ENCODE results near the gene C2orf78. TPM values are rescaled to one million over a fixed set of nuclear protein-coding genes. Genes with fewer than 3 reads are reported as not detected.

Gene C2orf78
- total and polyA plus RNA-seq, 2 donors (not counting 3 experiments of a cell fraction or from before 2014, with no cell fraction given) = not detected

DNA sequence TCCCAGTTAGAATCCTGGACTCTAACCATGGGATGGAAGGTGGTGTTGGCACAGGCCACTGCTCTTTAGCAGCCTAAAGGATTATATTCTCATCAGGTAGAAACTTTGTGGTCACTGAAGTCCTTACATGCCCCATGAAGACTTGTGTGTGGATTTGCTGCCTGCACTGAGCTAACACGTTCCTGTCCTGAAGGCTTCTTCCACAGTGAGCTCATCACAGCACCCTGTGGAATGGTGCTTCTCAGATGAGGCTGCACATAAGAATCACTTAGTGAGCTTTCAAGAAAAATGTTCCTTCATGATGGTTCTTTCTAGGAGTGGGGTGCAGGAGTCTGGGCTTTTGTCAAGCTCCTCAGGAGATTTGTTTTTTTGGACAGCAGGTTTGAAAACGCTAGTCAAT lies 71.5 kb downstream of the C2orf78 start:
- no peak overlapping the region for H2AFZ ChIP-seq (ENCODE audit: low read depth, low read length)
- H3K4me3 ChIP-seq (replicated peaks in 1 of 3; ENCODE audit: insufficient read depth in 1 of 3, low read depth in 1 of 3, low read length in 3 of 3) = no peak overlapping the region
- intact Hi-C loops (cut with micrococcal nuclease) (no loop called here), dilution Hi-C loops (cut with MboI; ENCODE audit: extremely low pct_ligation_motif_present, low sequenced_read_pairs) (no loop called here)
- no peak overlapping the region for H3K9ac ChIP-seq (replicated peaks; ENCODE audit: extremely low read depth, insufficient read depth, low read length)
- no peaks in the 10 kb centered on the region for H3K9me1 ChIP-seq (replicated peaks; ENCODE audit: control insufficient read depth, extremely low read depth, insufficient read depth, low read length)
- FAIRE-seq (no peak), DNase-seq (ENCODE audit: low read depth, low spot score) (no peak)
- no peaks in the 10 kb centered on the region for H3K79me2 ChIP-seq (ENCODE audit: control insufficient read depth, insufficient read depth, low read length)
- no peak overlapping the region for H3K4me2 ChIP-seq (ENCODE audit: insufficient read depth, low read length)
- ChIA-PET CTCF (interaction anchor here (0.6 kb wide), 1 partner anchor 12 kb away, joined by 3 read pairs; no protein-coding TSS in a partner anchor), POLR2A (no interaction called here)
- H3K9me3 ChIP-seq (replicated peaks; ENCODE audit: control insufficient read depth, insufficient read depth, low read length) = no peaks in the 10 kb centered on the region
- TF ChIP-seq FOS (IDR thresholded peaks at IDR 0.05; ENCODE audit: borderline replicate concordance, insufficient read depth, low read length) = no peak
- no peak for TF ChIP-seq MAX (IDR thresholded peaks at IDR 0.05; ENCODE audit: insufficient read depth, insufficient read length)
- TF ChIP-seq POLR2AphosphoS5 (IDR thresholded peaks at IDR 0.05; ENCODE audit: insufficient read depth, low read depth, low read length) = no peak
- TF ChIP-seq JUN (IDR thresholded peaks at IDR 0.05; ENCODE audit: borderline replicate concordance, insufficient read depth, insufficient read length, low read depth) = no peak
- TF ChIP-seq, protein P1, sequence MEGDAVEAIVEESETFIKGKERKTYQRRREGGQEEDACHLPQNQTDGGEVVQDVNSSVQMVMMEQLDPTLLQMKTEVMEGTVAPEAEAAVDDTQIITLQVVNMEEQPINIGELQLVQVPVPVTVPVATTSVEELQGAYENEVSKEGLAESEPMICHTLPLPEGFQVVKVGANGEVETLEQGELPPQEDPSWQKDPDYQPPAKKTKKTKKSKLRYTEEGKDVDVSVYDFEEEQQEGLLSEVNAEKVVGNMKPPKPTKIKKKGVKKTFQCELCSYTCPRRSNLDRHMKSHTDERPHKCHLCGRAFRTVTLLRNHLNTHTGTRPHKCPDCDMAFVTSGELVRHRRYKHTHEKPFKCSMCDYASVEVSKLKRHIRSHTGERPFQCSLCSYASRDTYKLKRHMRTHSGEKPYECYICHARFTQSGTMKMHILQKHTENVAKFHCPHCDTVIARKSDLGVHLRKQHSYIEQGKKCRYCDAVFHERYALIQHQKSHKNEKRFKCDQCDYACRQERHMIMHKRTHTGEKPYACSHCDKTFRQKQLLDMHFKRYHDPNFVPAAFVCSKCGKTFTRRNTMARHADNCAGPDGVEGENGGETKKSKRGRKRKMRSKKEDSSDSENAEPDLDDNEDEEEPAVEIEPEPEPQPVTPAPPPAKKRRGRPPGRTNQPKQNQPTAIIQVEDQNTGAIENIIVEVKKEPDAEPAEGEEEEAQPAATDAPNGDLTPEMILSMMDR (IDR thresholded peaks at IDR 0.05; ENCODE audit: extremely low read depth in 1 of 2, insufficient read depth in 1 of 2, low read depth in 1 of 2, low read length in 2 of 2) = no peak
- TF ChIP-seq MYC (IDR thresholded peaks at IDR 0.05; ENCODE audit: low read depth, low read length) = no peak
- no peak for TF ChIP-seq EZH2 (IDR thresholded peaks at IDR 0.05; ENCODE audit: borderline replicate concordance, low read depth, low read length, severe bottlenecking)
- no peak for TF ChIP-seq GATA2 (IDR thresholded peaks at IDR 0.05; ENCODE audit: insufficient read depth, insufficient read length, low read depth, low read length)
- TF ChIP-seq POLR2A (IDR thresholded peaks at IDR 0.05; ENCODE audit: low read depth, low read length) = no peak
- no TSS peak for BruUV-seq (replicated peaks)
- H3K27me3 ChIP-seq (ENCODE audit: control insufficient read depth in 2 of 2, insufficient read depth in 2 of 2, low read length in 2 of 2) = no peaks in the 10 kb centered on the region
- no peak overlapping the region for H3K27ac ChIP-seq (ENCODE audit: insufficient read depth, low read depth, low read length)
- H3K36me3 ChIP-seq (ENCODE audit: control insufficient read depth in 2 of 2, extremely low read depth in 1 of 2, insufficient read depth in 2 of 2, low read length in 2 of 2) = peaks cover 0 to 10% of the 10 kb centered on the region in 2 experiments
- peaks cover 13% of the 10 kb centered on the region for H3K4me1 ChIP-seq (ENCODE audit: control insufficient read depth, extremely low read depth, insufficient read depth, low read length)
- no peaks in the 10 kb centered on the region for H4K20me1 ChIP-seq (replicated peaks; ENCODE audit: control insufficient read depth, extremely low read depth, insufficient read depth, low read length)
